Pulmonary artery endothelial cell (primary cell): ENCODE results near the gene CENPF. TPM values are rescaled to one million over a fixed set of nuclear protein-coding genes. Genes with fewer than 3 reads are reported as not detected.
A peak's percentile ranks its signal among the peaks of the same experiment; 100 is the strongest.
"Not testable (repeated sequence)": the region's sequence is repeated elsewhere in the genome, so short reads cannot be mapped to it uniquely, and the experiment has no call there.

Source experiments
- DNase-seq: peaks from one replicate; pipeline ENCODE4 v3.0.0-alpha.2; 2011; ENCODE audit warnings: low read depth, low spot score
- total RNA-seq: library from RNA; depleted of rRNA; stranded (reverse); fragments of >200 nt; gene quantifications from 2 replicates; pipeline ENCODE4 v1.2.3, GENCODE V29; 2014

CENPF gene
- total RNA-seq, 1 donor from 2014 or later = 29.5 TPM

- DNase-seq = no peak
These were observed 55.8 kb downstream of the CENPF start for GRCh38 chr1:214658785-214659184.

DNA sequence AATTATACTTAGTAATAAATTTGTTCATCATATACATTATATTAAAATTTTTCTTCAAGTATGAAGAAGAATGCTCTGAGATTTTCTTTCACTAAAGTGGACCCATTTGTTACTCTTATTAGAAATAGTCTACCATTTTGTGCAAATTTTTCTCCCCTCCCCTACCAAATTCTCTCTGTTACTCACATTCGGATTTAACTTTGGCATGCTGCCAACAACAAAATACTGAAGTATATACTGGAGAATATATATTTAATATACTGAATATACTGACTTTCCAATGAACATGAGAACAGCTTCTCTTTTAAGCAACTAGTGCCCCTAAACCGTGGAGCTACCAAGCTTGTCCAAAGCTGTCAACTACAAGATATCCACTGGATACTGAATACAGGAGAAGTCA is 57.2 kb downstream of the CENPF start:
- no peak for DNase-seq

- DNase-seq = no peak
These were observed 57.9 kb downstream of the CENPF start for GRCh38 chr1:214660900-214661299.

DNA sequence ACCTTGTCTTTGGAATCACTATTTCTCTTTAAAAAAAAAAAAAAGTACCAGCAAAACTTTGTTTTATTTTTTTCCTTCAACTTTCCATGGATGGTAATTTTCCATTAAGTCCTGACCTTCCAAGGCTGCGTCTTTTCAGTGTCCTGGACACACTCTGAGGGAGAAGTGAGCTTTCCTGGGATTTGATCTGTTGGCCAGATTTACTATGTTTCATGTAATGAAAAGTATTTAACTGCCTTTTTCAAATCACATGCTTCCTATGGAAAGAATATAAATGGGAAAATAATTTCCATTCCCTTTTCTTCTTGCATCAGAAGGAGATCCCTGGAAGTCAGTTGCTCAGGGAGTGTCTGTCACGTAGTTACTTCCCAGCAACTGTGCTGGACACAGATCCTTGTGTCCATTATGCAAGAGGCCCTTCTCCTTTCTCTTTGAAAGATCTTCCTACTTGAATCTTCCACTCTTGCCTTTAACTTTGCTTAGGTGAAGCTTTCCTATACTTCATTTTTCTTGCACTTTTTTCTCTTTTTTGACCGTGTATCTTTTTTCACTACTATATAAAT is 59.3 kb downstream of the CENPF start:
- no peak for DNase-seq

- DNase-seq = no peak
These were observed 61.8 kb downstream of the CENPF start for GRCh38 chr1:214664651-214665433.

- no peak for DNase-seq
These were observed 62.7 kb downstream of the CENPF start for GRCh38 chr1:214665606-214666110.

DNA sequence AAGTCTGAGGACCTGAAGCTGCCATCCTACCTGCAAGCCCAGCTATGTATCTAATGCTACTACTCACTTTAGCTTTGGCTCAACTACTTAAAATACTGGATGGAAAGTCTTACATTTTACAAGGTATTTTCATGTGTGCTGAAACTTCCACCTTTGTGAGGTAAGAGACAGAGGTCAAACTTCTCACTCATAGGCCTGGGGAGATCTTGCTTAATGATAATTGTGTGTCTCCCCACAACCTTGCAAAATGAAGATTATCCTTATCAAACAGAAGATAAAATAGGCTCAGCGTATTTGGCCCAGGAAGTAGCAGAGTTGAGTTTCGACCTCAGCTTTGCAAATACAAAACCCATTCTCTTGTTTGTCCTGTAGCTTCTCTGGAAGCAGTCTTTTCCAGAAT is 63.7 kb downstream of the CENPF start:
- DNase-seq = no peak

DNA sequence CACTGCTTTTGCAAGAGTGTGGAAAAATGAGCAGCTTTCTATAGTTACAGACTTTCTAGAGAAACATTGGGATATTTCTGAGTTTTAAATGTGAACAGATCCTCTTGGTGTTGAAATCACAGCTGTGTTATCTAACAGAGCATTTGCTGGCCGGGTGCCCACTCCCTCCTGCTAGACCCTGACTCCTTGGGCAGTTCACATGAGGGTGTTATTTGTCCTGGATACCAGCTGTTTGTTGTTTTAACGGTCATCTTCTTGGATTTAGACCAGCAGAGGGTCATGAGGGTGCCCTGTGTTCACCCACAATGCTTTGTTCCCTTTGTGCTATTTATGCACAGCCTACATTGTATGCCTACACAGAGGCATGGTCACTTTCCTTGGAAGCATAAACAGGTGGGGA is 67.1 kb downstream of the CENPF start:
- DNase-seq = peak; percentile 5

- not testable (repeated sequence) for DNase-seq
These were observed 70.0 kb downstream of the CENPF start for GRCh38 chr1:214673029-214673428.

GRCh38 chr1:214673576-214673975 is 70.6 kb downstream of the CENPF start:
- no peak for DNase-seq

DNA sequence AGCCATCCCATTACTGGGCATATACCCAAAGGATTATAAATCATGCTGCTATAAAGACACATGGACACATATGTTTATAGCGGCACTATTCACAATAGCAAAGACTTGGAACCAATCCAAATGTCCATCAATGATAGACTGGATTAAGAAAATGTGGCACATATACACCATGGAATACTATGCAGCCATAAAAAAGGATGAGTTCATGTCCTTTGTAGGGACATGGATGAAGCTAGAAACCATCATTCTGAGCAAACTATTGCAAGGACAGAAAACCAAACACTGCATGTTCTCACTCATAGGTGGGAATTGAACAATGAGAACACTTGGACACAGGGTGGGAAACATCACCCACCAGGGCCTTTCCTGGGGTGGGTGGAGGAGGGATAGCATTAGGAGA is 72.5 kb downstream of the CENPF start:
- DNase-seq = not testable (repeated sequence)

- DNase-seq = no peak
These were observed 73.8 kb downstream of the CENPF start for GRCh38 chr1:214676747-214677146.

GRCh38 chr1:214677945-214678344 is 75.0 kb downstream of the CENPF start:
- DNase-seq = no peak

DNA sequence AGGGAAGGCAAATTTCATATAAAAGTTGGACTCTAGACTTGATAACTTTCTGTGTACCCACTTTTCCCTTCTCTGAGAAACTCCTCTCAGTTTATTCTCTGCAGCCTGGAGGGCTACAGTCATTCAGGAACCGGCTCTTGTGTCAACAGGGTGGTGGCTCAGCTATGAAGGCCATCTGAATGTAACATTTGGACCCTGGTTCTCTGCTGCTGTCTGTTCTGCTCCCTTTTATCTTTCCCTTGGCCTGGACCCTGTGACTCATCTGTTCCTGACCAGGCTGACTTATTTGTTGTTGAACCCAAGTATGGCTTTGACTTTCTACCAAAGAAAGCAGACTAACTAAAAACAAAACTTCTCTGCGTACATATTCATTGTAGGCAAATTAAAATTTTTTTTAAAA is 75.4 kb downstream of the CENPF start:
- no peak for DNase-seq

- DNase-seq = no peak
These were observed 80.6 kb downstream of the CENPF start for GRCh38 chr1:214683621-214684020.

- no peak for DNase-seq
These were observed 82.9 kb downstream of the CENPF start for GRCh38 chr1:214685906-214686305.

- no peak for DNase-seq
These were observed 83.5 kb downstream of the CENPF start for GRCh38 chr1:214686497-214686896.

- no peak for DNase-seq
These were observed 85.9 kb downstream of the CENPF start for GRCh38 chr1:214688891-214689290.

GRCh38 chr1:214694769-214695168 is 91.8 kb downstream of the CENPF start:
- DNase-seq = no peak

DNA sequence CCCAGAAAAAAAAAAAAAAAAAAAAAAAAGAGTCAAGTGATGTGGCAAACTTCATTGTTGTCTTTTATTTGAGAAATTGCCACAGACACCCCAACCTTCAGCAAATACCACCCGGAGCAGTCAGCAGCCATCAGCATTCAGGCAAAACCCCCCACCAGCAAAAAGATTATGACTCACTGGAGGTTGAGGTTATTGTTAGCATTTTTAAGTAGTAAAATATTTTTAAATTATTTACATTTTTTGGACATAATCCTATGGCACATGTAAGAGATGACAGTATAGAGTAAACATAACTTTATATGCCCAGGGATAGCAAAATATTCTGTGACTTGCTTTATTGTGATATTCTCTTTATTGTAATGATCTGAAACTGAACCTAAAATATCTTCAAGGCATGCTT is 95.6 kb downstream of the CENPF start:
- no peak for DNase-seq

- DNase-seq = no peak
These were observed 97.4 kb downstream of the CENPF start for GRCh38 chr1:214700437-214700836.

GRCh38 chr1:214702556-214702955 is 99.6 kb downstream of the CENPF start:
- no peak for DNase-seq
